Nucleus accumbens (tissue), 56 donors: ENCODE measurements around the gene WDR72.
A peak's percentile ranks its signal among the peaks of the same experiment; 100 is the strongest.
"Not testable (repeated sequence)": the region's sequence is repeated elsewhere in the genome, so short reads cannot be mapped to it uniquely, and the experiment has no call there.

Experiments used
- DNase-seq, 56 donors: peaks; one replicate each; lab custom pipeline; 2025; lab: John Stamatoyannopoulos, UW

The WDR72 gene

GRCh38 chr15:53540626-53541300, 218.7 kb downstream of the WDR72 start:
- DNase-seq, result not testable (repeated sequence)

GRCh38 chr15:53539878-53540277, 219.6 kb downstream of the WDR72 start:
- DNase-seq, result no peak

GRCh38 chr15:53536479-53537120, 222.9 kb downstream of the WDR72 start:
- no peak for DNase-seq

GRCh38 chr15:53535886-53536285, 223.6 kb downstream of the WDR72 start:
- DNase-seq, result no peak

- DNase-seq, result no peak
Observed at GRCh38 chr15:53534105-53534839, 225.2 kb downstream of the WDR72 start.

- DNase-seq, result no peak
Observed at GRCh38 chr15:53530761-53531160, 228.7 kb downstream of the WDR72 start.

- DNase-seq, result no peak
Observed at GRCh38 chr15:53527996-53528395, 231.5 kb downstream of the WDR72 start.

- DNase-seq, result no peak
Observed at GRCh38 chr15:53525894-53526293, 233.6 kb downstream of the WDR72 start.

- DNase-seq, result no peak
Observed at GRCh38 chr15:53522991-53523390, 236.5 kb downstream of the WDR72 start.

GRCh38 chr15:53520996-53521395, 238.5 kb downstream of the WDR72 start:
- peak in 18 of 56 donors; percentile 1 to 44 (median 14) for DNase-seq

GRCh38 chr15:53513431-53513830, 246.0 kb downstream of the WDR72 start:
- no peak for DNase-seq

GRCh38 chr15:53512029-53512428, 247.4 kb downstream of the WDR72 start:
- no peak for DNase-seq

GRCh38 chr15:53511175-53511574, 248.3 kb downstream of the WDR72 start:
- no peak for DNase-seq

- DNase-seq, result no peak
Observed at GRCh38 chr15:53506370-53506769, 253.1 kb downstream of the WDR72 start.

- DNase-seq, result no peak
Observed at GRCh38 chr15:53498996-53499395, 260.5 kb downstream of the WDR72 start.

GRCh38 chr15:53490341-53490740, 269.1 kb downstream of the WDR72 start:
- no peak for DNase-seq

GRCh38 chr15:53482055-53482454, 277.4 kb downstream of the WDR72 start:
- DNase-seq, result no peak

GRCh38 chr15:53477981-53478766, 281.3 kb downstream of the WDR72 start:
- no peak for DNase-seq

GRCh38 chr15:53473886-53474285, 285.6 kb downstream of the WDR72 start:
- DNase-seq, result no peak

- DNase-seq, result no peak
Observed at GRCh38 chr15:53473435-53473834, 286.0 kb downstream of the WDR72 start.

GRCh38 chr15:53472883-53473282, 286.6 kb downstream of the WDR72 start:
- DNase-seq, result no peak
